ENCODE results near the gene SPATA12.
A peak's percentile ranks its signal among the peaks of the same experiment; 100 is the strongest.

Gene SPATA12

GRCh38 chr3:57086201-57086600 is 25.7 kb downstream of the SPATA12 start:
- Histone ChIP-seq H3F3A (ENCODE audit: low read depth) (no peaks in the 10 kb centered on the region), H2AFZ (ENCODE audit: low read length) (0 out of 2 replicates have a peak overlapping the region, but pooled peaks have one; percentile 6), H4K20me1 (ENCODE audit: insufficient read depth, low read length, poor library complexity, severe bottlenecking) (no peaks in the 10 kb centered on the region), H3K4me2 (ENCODE audit: low read depth, low read length, poor library complexity, severe bottlenecking) (no peak overlapping the region), H3K79me2 (ENCODE audit: insufficient read depth, low read length) (no peaks in the 10 kb centered on the region), H3K4me1 (ENCODE audit: insufficient read depth, low read length, poor library complexity, severe bottlenecking) (no peaks in the 10 kb centered on the region), H3K9me2 (replicated peaks; ENCODE audit: low read depth, low read length) (no peaks in the 10 kb centered on the region), H3K9ac (ENCODE audit: low read depth, low read length, poor library complexity, severe bottlenecking) (no peak overlapping the region), H3K27me3 (ENCODE audit: insufficient read depth, low read length, poor library complexity, severe bottlenecking) (no peaks in the 10 kb centered on the region), H3K36me3 (ENCODE audit: insufficient read depth, low read length) (no peaks in the 10 kb centered on the region), H3K9me3 (ENCODE audit: insufficient read depth, low read depth, low read length) (no peaks in the 10 kb centered on the region), H3K4me3 (ENCODE audit: low read length, poor library complexity, severe bottlenecking) (no peak overlapping the region)
- TF ChIP-seq CTCF (conservative IDR thresholded peaks at IDR 0.05; ENCODE audit: low read length) (no peak), EZH2phosphoT487 (IDR thresholded peaks at IDR 0.05; ENCODE audit: borderline replicate concordance) (no peak)

- Histone ChIP-seq H2AFZ (ENCODE audit: low read length) (no peak overlapping the region), H3K4me2 (ENCODE audit: low read depth, low read length, poor library complexity, severe bottlenecking) (no peak overlapping the region), H3K9me2 (replicated peaks; ENCODE audit: low read depth, low read length) (no peaks in the 10 kb centered on the region), H3K27me3 (ENCODE audit: insufficient read depth, low read length, poor library complexity, severe bottlenecking) (no peaks in the 10 kb centered on the region), H4K20me1 (ENCODE audit: insufficient read depth, low read length, poor library complexity, severe bottlenecking) (no peaks in the 10 kb centered on the region), H3K9me3 (ENCODE audit: insufficient read depth, low read depth, low read length) (no peaks in the 10 kb centered on the region), H3K9ac (ENCODE audit: low read depth, low read length, poor library complexity, severe bottlenecking) (no peak overlapping the region), H3K36me3 (ENCODE audit: insufficient read depth, low read length) (no peaks in the 10 kb centered on the region), H3K4me3 (ENCODE audit: low read length, poor library complexity, severe bottlenecking) (no peak overlapping the region), H3K4me1 (ENCODE audit: insufficient read depth, low read length, poor library complexity, severe bottlenecking) (no peaks in the 10 kb centered on the region), H3F3A (ENCODE audit: low read depth) (no peaks in the 10 kb centered on the region), H3K79me2 (ENCODE audit: insufficient read depth, low read length) (no peaks in the 10 kb centered on the region)
- TF ChIP-seq CTCF (conservative IDR thresholded peaks at IDR 0.05; ENCODE audit: low read length) (no peak), EZH2phosphoT487 (IDR thresholded peaks at IDR 0.05; ENCODE audit: borderline replicate concordance) (no peak)
Observed at GRCh38 chr3:57087361-57088092, 27.1 kb downstream of the SPATA12 start.

- Histone ChIP-seq H3F3A (ENCODE audit: low read depth) (no peaks in the 10 kb centered on the region), H3K9me2 (replicated peaks; ENCODE audit: low read depth, low read length) (no peaks in the 10 kb centered on the region), H2AFZ (ENCODE audit: low read length) (no peak overlapping the region), H3K9ac (ENCODE audit: low read depth, low read length, poor library complexity, severe bottlenecking) (no peak overlapping the region), H3K4me3 (ENCODE audit: low read length, poor library complexity, severe bottlenecking) (no peak overlapping the region), H3K9me3 (ENCODE audit: insufficient read depth, low read depth, low read length) (no peaks in the 10 kb centered on the region), H3K4me1 (ENCODE audit: insufficient read depth, low read length, poor library complexity, severe bottlenecking) (no peaks in the 10 kb centered on the region), H3K27me3 (ENCODE audit: insufficient read depth, low read length, poor library complexity, severe bottlenecking) (no peaks in the 10 kb centered on the region), H4K20me1 (ENCODE audit: insufficient read depth, low read length, poor library complexity, severe bottlenecking) (no peaks in the 10 kb centered on the region), H3K79me2 (ENCODE audit: insufficient read depth, low read length) (no peaks in the 10 kb centered on the region), H3K4me2 (ENCODE audit: low read depth, low read length, poor library complexity, severe bottlenecking) (no peak overlapping the region), H3K36me3 (ENCODE audit: insufficient read depth, low read length) (no peaks in the 10 kb centered on the region)
- TF ChIP-seq CTCF (conservative IDR thresholded peaks at IDR 0.05; ENCODE audit: low read length) (no peak), EZH2phosphoT487 (IDR thresholded peaks at IDR 0.05; ENCODE audit: borderline replicate concordance) (no peak)
Observed at GRCh38 chr3:57088503-57088902, 28.0 kb downstream of the SPATA12 start.
